Calu3 (cell line): ENCODE data around the gene TMC4. TPM values are rescaled to one million over a fixed set of nuclear protein-coding genes. Genes with fewer than 3 reads are reported as not detected.
A peak's percentile ranks its signal among the peaks of the same experiment; 100 is the strongest.
"Not testable (repeated sequence)": the region's sequence is repeated elsewhere in the genome, so short reads cannot be mapped to it uniquely, and the experiment has no call there.

Source experiments
- BruUV-seq: library from RNA; stranded (reverse); fragments of 400-500 nt; replicated peaks from 2 replicates; lab custom pipeline; 2021; lab: Mats Ljungman, UMichigan
- CTCF ChIA-PET: fragments of 300-600 bp; sonication (Branson Sonifier 250); formaldehyde crosslinking; loops from one replicate; lab custom pipeline; 2022; ENCODE audit warnings: antibody characterized with exemption; lab: Charles Lee
- DNase-seq: peaks from one replicate; pipeline ENCODE4 v3.0.0; 2022
- H3K27ac Mint-ChIP-seq: one replicate; pipeline ENCODE4 v1.8.0; 2022; ENCODE audit warnings: mixed read lengths; ENCODE audit not compliant: unreplicated experiment
- H3K27me3 Mint-ChIP-seq: one replicate; pipeline ENCODE4 v1.8.0; 2022; ENCODE audit warnings: mixed read lengths; ENCODE audit not compliant: unreplicated experiment
- H3K36me3 Mint-ChIP-seq: one replicate; pipeline ENCODE4 v1.8.0; 2022; ENCODE audit warnings: mild to moderate bottlenecking, moderate library complexity, mixed read lengths; ENCODE audit not compliant: insufficient read depth, unreplicated experiment
- H3K4me1 Mint-ChIP-seq: one replicate; pipeline ENCODE4 v1.8.0; 2022; ENCODE audit warnings: mild to moderate bottlenecking, low read depth, mixed read lengths; ENCODE audit not compliant: unreplicated experiment
- H3K4me3 Mint-ChIP-seq: one replicate; pipeline ENCODE4 v1.8.0; 2022; ENCODE audit warnings: mild to moderate bottlenecking, low read depth, moderate library complexity, mixed read lengths; ENCODE audit not compliant: unreplicated experiment
- H3K9me3 Mint-ChIP-seq: one replicate; pipeline ENCODE4 v1.8.0; 2022; ENCODE audit warnings: low read depth, mixed read lengths; ENCODE audit not compliant: unreplicated experiment
- CTCF ChIP-seq: fragments of 200-600 bp; IDR thresholded peaks from one replicate; pipeline ENCODE4 v1.8.0; 2022; ENCODE audit warnings: antibody characterized with exemption; ENCODE audit not compliant: unreplicated experiment
- intact Hi-C: fragments of 100-400 bp; cut with micrococcal nuclease; formaldehyde crosslinking; loops from one replicate; pipeline ENCODE4 v1.10.0; 2022; ENCODE audit not compliant: unreplicated experiment
- total RNA-seq: library from RNA; stranded (reverse); gene quantifications from 2 replicates; pipeline ENCODE4 v1.2.3, GENCODE V29; 2022

TMC4 gene
- total RNA-seq, 1 experiment from 2014 or later: 157 TPM

- Mint-ChIP-seq H3K27me3 (no peaks in the 10 kb centered on the region), H3K27ac (peak overlapping the region; percentile 97), H3K9me3 (no peaks in the 10 kb centered on the region), H3K36me3 (peaks cover 80% of the 10 kb centered on the region), H3K4me3 (peak overlapping the region; percentile 75), H3K4me1 (peaks cover 40% of the 10 kb centered on the region)
- intact Hi-C loops: loop anchor here (1.0 kb wide), 1 partner anchor 9 kb away; no protein-coding TSS in a partner anchor
- TSS peak; percentile 54 for BruUV-seq
- no peak for DNase-seq
- TF ChIP-seq CTCF: no peak
- CTCF ChIA-PET: interaction anchor here (0.6 to 3.8 kb wide), 4 partner anchors 9 to 1915 kb away, joined by 4 to 15 read pairs (median 10); partner anchors contain the start of genes MBOAT7 and TMC4
These were observed 28.3 kb upstream of the TMC4 start for GRCh38 chr19:54201172-54201701.

- CTCF ChIA-PET: interaction anchor here (0.7 to 3.8 kb wide), 5 partner anchors 10 to 100 kb away, joined by 3 to 15 read pairs (median 6); partner anchors contain the start of genes MBOAT7 and TMC4
- H3K4me3 Mint-ChIP-seq: peak overlapping the region; percentile 75
- no peak for DNase-seq
- H3K27ac Mint-ChIP-seq: peak overlapping the region; percentile 97
- TF ChIP-seq CTCF: no peak
- no peaks in the 10 kb centered on the region for H3K27me3 Mint-ChIP-seq
- intact Hi-C loops: no loop called here
- H3K36me3 Mint-ChIP-seq: peaks cover 76% of the 10 kb centered on the region
- no peaks in the 10 kb centered on the region for H3K9me3 Mint-ChIP-seq
- H3K4me1 Mint-ChIP-seq: peaks cover 29% of the 10 kb centered on the region
- BruUV-seq: no TSS peak
These were observed 26.4 kb upstream of the TMC4 start for GRCh38 chr19:54199401-54199800.

GRCh38 chr19:54197121-54197520 is 24.2 kb upstream of the TMC4 start:
- CTCF ChIA-PET: no interaction called here
- no TSS peak for BruUV-seq
- intact Hi-C loops: no loop called here
- TF ChIP-seq CTCF: no peak
- Mint-ChIP-seq H3K4me3 (no peak overlapping the region), H3K27ac (no peak overlapping the region), H3K27me3 (no peaks in the 10 kb centered on the region), H3K36me3 (peaks cover 72% of the 10 kb centered on the region), H3K9me3 (no peaks in the 10 kb centered on the region), H3K4me1 (peaks cover 11% of the 10 kb centered on the region)
- DNase-seq: no peak

GRCh38 chr19:54196536-54196935 is 23.6 kb upstream of the TMC4 start:
- no peak for DNase-seq
- H3K27ac Mint-ChIP-seq: no peak overlapping the region
- no peaks in the 10 kb centered on the region for H3K27me3 Mint-ChIP-seq
- TF ChIP-seq CTCF: no peak
- H3K4me1 Mint-ChIP-seq: peaks cover 11% of the 10 kb centered on the region
- H3K4me3 Mint-ChIP-seq: no peak overlapping the region
- CTCF ChIA-PET: no interaction called here
- BruUV-seq: no TSS peak
- peaks cover 72% of the 10 kb centered on the region for H3K36me3 Mint-ChIP-seq
- intact Hi-C loops: no loop called here
- no peaks in the 10 kb centered on the region for H3K9me3 Mint-ChIP-seq

- Mint-ChIP-seq H3K4me1 (peaks cover 11% of the 10 kb centered on the region), H3K36me3 (peaks cover 72% of the 10 kb centered on the region)
- DNase-seq, H3K27me3 Mint-ChIP-seq, intact Hi-C loops, CTCF ChIA-PET, H3K27ac Mint-ChIP-seq, BruUV-seq, H3K4me3 Mint-ChIP-seq, H3K9me3 Mint-ChIP-seq: not testable (repeated sequence)
These were observed 21.5 kb upstream of the TMC4 start for GRCh38 chr19:54194463-54194862.
